PC-3 (cell line): ENCODE measurements around the gene HOXB2.
A peak's percentile ranks its signal among the peaks of the same experiment; 100 is the strongest.

Experiments used
- EZH2phosphoT487 ChIP-seq: fragments of 300-600 bp; sonication (generic); IDR thresholded peaks from 2 replicates; pipeline ENCODE4 v1.6.1; 2018; ENCODE audit warnings: mild to moderate bottlenecking, antibody characterized with exemption, low read length, borderline replicate concordance
- TF ChIP-seq, protein P1 (sequence below): fragments of 300-600 bp; sonication (generic); conservative IDR thresholded peaks from 2 replicates; pipeline ENCODE4 v1.5.1; 2017; ENCODE audit warnings: antibody characterized with exemption, low read depth, mild to moderate bottlenecking, low read length

DNA sequence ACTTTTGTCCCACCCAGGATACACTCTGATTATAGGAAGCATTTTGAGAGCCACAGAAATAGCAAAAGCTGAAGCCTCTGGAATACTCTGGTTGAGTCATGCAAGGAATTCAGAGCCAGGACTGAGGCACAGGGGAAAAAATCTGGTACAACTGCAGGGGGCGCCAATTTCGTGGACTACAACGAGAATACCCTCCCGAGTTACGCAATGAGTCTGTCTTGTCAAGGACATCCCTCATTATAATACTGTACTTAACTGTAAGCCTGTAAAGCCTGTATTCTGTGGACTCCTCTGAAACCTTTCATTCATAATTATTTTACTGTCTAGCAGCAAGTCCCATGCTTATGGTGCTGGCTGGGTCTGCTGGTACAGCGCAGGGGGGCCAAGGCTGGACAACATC is 21.9 kb downstream of the HOXB2 start:
- TF ChIP-seq EZH2phosphoT487 = no peak
- TF ChIP-seq, protein P1, sequence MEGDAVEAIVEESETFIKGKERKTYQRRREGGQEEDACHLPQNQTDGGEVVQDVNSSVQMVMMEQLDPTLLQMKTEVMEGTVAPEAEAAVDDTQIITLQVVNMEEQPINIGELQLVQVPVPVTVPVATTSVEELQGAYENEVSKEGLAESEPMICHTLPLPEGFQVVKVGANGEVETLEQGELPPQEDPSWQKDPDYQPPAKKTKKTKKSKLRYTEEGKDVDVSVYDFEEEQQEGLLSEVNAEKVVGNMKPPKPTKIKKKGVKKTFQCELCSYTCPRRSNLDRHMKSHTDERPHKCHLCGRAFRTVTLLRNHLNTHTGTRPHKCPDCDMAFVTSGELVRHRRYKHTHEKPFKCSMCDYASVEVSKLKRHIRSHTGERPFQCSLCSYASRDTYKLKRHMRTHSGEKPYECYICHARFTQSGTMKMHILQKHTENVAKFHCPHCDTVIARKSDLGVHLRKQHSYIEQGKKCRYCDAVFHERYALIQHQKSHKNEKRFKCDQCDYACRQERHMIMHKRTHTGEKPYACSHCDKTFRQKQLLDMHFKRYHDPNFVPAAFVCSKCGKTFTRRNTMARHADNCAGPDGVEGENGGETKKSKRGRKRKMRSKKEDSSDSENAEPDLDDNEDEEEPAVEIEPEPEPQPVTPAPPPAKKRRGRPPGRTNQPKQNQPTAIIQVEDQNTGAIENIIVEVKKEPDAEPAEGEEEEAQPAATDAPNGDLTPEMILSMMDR = peak; percentile 58
